Stimulated activated CD8-positive, alpha-beta memory T cell treated with anti-CD3 and anti-CD28 coated beads, Interleukin-7, amount 100 ng/mL, for 48 hours (primary cell): Measurements from ENCODE around the gene CDKAL1.

Source experiments
- DNase-seq, 2 donors: peaks; one replicate each; pipeline ENCODE4 v3.0.0-alpha.2; 2020; ENCODE audit warnings: low read depth in 1 of 2; ENCODE audit errors: extremely low read depth in 1 of 2

Gene CDKAL1

GRCh38 chr6:21121636-21122136 is 587.4 kb downstream of the CDKAL1 start:
- no peak for DNase-seq

GRCh38 chr6:21123507-21124436 is 589.5 kb downstream of the CDKAL1 start:
- DNase-seq = no peak

- DNase-seq = no peak
Observed at GRCh38 chr6:21128601-21129000, 594.3 kb downstream of the CDKAL1 start.

- DNase-seq = no peak
Observed at GRCh38 chr6:21131406-21131805, 597.1 kb downstream of the CDKAL1 start.

- DNase-seq = no peak
Observed at GRCh38 chr6:21132446-21132845, 598.2 kb downstream of the CDKAL1 start.

- DNase-seq = no peak
Observed at GRCh38 chr6:21132856-21133838, 598.9 kb downstream of the CDKAL1 start.

- DNase-seq = no peak
Observed at GRCh38 chr6:21133901-21134300, 599.6 kb downstream of the CDKAL1 start.

- no peak for DNase-seq
Observed at GRCh38 chr6:21134356-21134755, 600.1 kb downstream of the CDKAL1 start.

- DNase-seq = no peak
Observed at GRCh38 chr6:21135484-21136013, 601.3 kb downstream of the CDKAL1 start.

- no peak for DNase-seq
Observed at GRCh38 chr6:21137700-21138335, 603.6 kb downstream of the CDKAL1 start.

- DNase-seq = no peak
Observed at GRCh38 chr6:21138336-21139069, 604.2 kb downstream of the CDKAL1 start.

- DNase-seq = no peak
Observed at GRCh38 chr6:21140966-21141365, 606.7 kb downstream of the CDKAL1 start.

GRCh38 chr6:21141616-21142303 is 607.5 kb downstream of the CDKAL1 start:
- DNase-seq = no peak

- no peak for DNase-seq
Observed at GRCh38 chr6:21142741-21143140, 608.5 kb downstream of the CDKAL1 start.

GRCh38 chr6:21143645-21144044 is 609.4 kb downstream of the CDKAL1 start:
- DNase-seq = no peak

- DNase-seq = no peak
Observed at GRCh38 chr6:21144928-21145327, 610.7 kb downstream of the CDKAL1 start.

GRCh38 chr6:21147995-21148394 is 613.7 kb downstream of the CDKAL1 start:
- no peak for DNase-seq

- DNase-seq = no peak
Observed at GRCh38 chr6:21149470-21149869, 615.2 kb downstream of the CDKAL1 start.

GRCh38 chr6:21150667-21151066 is 616.4 kb downstream of the CDKAL1 start:
- no peak for DNase-seq
